HG03159 (cell line): ENCODE measurements around the gene LARP4.
"Not testable (repeated sequence)": the region's sequence is repeated elsewhere in the genome, so short reads cannot be mapped to it uniquely, and the experiment has no call there.

Experiments used
- ATAC-seq: cut with Tn5 transposase; IDR thresholded peaks from one replicate; pipeline ENCODE4 v1.9.1; 2021; ENCODE audit warnings: mild to moderate bottlenecking, moderate library complexity; ENCODE audit not compliant: unreplicated experiment

LARP4 gene

DNA sequence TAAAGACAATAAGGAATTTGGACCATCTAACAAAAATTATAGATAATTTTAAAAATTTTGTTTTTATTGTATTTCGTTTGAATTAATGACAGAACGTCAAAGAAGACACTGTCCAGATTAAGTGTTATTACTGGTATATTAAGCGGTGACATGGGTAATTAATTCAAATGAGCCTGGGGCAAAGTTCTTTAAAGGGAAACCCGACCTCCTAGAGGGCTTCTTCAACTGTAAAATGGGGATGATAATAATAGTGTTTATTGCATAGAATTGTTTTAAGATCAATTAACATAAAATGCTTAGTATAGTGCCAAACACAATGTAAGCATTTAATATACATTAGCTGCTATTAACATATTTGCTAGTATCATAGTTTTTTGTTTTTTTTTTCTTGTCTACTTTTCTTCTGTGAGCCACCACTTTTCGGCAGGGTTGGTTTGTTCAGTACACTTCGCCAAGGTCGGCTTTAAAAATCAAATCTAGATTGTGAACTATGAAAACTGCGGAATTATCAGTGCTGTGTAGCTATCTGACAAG, 514 bp upstream of the LARP4 start:
- no peak for ATAC-seq

DNA sequence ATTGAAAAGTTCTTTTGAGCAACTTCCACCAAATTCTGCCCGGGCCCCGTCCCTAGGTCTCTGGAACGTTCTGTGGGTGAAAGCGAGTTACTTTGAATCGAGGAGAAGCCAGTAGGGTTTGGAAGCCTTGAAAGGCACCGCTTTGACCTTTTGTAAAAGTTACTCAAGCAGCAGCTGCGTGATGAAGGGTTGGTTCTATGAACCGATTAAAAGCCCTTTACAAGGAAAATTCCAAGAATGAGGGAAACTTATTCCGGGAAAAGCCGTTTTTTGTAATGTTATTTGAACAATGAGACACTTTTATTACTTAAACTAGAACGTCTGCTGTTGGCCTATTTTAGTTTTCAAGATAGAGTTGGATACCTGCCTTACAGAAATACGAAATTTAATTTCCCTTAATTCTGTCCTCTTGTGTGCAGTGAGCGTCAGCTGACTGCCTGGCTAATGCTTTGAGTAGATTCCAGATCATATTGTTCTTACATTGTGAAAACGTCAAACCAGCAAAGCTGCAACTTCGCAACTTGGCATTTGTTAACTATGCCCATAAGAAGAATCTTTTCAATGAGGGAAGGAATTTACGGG, 906 bp downstream of the LARP4 start:
- no peak for ATAC-seq

DNA sequence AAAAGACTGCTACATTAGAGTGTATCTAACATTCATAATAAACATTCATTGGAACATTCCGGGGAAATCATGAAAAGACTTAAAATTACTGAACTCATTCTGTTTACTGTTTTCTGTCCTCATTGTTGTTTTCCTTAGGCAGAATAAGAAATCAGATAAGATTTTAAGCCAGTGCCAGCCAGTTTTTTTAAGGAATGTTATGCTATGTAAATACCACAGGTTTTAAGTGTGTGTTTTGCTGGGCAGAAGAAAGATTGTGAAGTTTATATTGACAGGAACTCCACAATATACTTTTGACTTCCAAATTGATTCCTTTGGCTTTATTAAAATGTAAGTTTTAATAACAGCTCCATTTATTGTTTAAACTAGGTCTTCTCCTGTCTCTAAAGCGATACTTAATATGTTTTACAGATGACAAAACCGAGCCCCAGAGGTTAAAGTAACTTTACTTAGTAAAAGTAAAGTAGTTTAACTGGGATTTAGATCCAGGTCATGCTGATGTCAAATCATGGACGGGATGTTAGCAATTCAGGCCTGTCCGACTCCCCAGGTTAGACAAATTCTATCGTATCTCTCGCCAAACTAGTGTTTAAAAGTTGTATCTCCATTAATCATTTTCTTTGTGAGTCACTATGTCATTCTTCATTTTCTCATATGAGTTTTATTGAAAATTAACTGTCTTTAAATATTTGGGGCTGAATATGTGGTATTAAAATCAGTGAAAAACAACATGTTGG, 1.7 kb downstream of the LARP4 start:
- ATAC-seq = no peak

DNA sequence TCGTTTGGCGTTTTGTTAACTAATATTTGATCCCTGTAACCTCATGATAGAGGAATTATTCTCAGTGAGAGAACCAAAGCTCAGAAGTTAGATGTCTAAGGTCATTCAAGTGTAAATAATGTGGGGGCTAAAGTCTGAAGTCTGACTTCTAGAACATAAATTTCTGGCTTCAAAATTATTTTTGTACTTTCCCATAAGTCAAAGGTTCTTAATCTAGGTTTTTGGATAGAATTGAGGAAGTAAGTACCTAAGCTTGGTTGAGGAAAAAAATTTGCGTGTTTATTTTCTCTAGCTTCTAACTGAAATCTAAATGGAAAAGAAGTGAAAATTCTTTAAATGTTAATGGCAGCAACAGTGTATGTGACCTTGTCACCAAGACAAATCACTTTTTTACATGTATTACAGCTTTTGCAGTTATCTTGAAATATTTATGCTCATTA, 2.3 kb downstream of the LARP4 start:
- ATAC-seq = no peak

DNA sequence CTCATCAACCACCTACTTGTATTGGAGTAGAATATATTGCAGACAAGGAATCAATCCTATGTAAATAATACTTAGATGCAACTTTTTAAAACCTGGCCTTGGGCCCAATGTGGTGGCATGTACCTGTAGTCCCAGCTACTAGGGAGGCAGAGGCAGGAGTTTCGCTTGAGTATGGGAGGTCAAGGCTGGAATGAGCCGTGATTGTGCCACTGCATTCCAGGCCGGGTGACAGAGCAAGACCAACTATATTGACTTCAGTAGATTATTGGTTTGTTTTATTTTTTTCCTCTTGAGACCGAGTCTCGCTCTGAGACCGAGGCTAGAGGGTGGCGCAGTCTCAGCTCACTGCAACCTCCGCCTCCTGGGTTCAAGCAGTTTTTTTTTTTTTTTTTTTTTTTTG, 3.6 kb downstream of the LARP4 start:
- no peak for ATAC-seq

DNA sequence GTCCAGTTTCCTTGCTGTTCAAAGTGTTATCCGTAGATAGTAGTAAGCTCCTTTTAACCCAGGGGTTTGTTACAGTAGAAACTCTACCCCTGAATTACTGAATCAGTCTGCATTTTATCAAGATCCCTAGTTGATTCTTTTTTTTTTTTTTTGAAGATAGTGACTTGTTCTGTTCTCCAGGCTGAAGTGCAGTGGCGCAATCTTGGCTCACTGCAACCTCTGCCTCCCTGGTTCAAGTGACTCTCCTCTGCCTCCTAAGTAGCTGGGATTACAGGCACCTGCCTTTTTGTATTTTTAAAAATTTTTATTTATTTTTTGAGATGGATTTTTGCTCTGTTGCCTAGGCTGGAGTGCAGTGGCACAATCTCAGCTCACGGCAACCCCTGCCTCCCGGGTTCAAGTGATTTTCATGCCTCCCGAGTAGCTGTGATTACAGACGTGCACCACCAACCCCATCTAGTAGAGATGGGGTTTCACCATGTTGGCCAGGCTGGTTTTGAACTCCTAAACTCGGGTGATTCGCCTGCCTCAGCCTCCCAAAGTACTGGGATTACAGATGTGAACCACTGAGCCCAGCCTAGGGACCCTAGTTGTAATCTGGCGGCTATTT, 10.5 kb downstream of the LARP4 start:
- no peak for ATAC-seq

DNA sequence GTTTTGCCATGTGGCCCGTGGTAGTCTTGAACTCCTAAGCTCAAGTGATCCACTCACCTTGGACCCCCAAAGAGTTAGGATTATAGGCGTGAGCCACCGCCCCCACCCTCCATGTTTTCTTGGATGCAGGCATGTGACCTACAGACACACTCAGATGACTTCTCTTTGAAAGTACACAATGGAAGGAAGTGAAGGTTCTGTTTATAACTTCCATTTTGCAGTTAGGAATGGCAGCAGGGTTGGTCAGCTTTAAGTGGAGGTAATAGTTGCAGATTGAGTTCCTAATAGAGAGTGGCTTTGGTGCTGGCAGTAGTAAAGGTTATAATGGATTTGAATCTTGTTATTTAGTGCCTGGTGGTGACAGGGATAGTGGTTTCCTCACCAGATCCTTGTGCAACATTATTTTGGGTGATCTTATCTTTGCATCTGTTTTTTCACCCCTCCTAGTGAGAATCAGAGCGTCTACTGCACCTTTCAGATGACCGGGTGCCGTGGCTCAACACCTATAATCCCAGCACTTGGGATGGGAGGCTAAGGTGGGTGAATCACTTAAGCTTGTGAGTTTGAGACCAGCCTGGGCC, 15.3 kb downstream of the LARP4 start:
- ATAC-seq = no peak

DNA sequence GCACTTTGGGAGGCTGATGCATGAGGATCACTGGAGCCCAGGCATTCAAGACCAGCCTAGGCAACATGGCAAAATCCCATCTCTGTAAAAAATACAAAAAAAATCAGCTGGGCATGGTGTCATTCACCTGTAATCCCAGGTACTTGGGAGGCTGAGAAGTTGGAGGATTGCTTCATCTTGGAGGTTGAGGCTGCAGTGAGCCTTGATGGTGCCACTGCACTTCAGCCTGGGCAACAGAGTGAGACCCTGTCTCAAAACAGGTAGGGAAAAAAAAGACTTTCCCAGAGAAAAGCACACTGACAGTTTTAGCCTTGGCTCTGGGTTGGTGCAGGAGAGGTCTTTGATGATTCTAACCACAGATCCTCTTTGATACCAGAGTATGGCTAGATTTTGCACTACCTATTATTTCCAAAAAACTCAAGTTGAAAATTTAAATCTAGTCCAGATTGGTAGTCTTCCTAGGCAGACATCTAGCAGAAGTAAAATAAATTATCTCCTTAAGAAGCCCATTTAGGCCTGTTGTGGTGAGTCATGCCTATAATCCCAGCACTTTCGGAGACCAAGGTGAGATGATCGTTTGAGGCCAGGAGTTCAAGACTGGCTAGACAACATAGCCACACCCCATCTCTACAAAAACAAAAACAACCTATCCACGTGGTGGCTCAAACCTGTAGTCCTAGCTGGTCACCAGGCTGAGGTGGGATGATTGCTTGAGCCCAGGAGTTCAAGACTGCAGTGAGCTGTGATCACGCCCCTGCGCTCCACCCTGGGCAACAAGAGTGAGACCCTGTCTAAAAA, 18.6 kb downstream of the LARP4 start:
- ATAC-seq = no peak

DNA sequence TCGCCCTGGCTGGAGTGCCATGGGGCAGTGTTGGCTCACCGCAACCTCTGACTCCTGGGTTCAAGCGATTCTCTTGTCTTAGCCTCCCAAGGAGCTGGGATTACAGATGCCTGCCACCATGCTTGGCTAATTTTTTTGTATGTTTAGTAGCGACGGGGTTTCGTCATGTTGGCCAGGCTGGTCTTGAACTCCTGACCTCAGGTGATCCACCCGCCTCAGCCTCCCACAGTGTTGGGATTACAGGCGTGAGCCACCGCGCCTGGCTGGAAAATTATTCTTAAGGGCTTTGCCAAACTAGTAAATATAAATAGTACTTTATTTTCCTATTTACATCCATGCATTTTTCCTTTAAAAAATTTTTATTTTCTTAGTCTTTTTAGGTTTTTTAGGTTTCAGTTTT, 22.2 kb downstream of the LARP4 start:
- not testable (repeated sequence) for ATAC-seq

DNA sequence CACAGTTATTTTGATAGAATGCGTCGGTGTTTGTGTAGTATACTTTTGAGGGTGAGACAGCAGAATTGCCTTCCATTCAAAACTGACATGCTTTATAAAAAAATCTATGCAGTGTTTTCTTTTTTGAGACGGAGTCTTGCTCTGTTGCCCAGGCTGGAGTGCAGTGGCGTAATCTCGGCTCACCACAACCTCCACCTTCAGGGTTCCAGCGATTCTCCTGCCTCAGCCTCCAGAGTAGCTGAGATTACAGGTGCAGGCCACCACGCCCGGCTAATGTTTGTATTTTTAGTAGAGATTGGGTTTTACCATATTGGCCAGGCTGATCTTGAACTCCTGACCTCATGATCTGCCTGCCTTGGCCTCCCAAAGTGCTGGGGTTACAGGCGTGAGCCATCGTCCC, 22.7 kb downstream of the LARP4 start:
- not testable (repeated sequence) for ATAC-seq

DNA sequence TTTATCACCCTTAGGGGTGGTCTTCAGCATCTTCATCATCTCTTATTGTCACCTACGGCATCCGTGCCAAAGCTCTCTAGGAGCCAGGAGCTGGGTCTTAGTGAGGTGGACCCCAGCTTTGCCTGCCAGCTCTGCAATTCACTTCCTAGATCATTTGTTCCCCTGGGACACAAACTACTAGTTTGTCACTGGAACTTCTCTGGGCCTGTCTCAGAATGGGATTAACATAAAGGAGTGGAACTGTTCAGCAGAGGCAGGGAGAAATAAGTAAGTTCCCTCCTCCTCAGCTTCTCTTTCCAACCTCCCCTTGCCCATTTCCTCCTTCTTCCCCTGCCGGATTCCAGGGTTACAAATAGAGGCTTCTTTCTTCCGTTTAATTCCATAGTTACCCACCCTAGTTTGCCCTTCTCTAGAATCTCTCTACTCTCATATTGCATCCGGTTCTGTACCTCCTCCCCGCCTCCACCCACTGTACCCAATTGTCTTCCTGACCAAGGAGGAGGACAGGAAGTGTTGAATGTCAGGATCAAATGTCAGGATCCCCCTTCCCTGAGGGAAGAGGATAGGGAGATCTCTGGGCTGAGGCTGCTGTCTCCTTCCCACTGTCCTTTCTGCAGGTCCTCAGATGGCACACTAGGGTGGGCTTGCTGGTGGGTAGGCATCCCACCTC, 25.0 kb downstream of the LARP4 start:
- no peak for ATAC-seq

DNA sequence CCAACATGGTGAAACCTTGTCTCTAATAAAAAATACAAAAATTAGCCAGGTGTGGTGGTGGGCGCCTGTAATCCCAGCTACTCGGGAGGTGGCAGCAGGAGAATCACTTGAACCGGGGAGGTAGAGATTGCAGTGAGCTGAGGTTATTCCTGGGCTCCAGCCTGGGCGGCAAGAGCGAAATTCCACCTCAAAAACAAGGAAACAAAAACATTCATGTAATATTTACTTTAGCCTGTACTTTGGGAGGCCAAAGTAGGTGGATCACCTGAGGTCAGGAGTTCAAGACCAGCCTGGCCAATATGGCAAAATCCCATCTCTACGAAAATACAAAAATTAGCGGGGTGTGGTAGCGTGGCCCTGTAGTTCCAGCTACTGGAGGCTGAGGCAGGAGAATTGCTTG, 31.0 kb downstream of the LARP4 start:
- ATAC-seq = not testable (repeated sequence)

DNA sequence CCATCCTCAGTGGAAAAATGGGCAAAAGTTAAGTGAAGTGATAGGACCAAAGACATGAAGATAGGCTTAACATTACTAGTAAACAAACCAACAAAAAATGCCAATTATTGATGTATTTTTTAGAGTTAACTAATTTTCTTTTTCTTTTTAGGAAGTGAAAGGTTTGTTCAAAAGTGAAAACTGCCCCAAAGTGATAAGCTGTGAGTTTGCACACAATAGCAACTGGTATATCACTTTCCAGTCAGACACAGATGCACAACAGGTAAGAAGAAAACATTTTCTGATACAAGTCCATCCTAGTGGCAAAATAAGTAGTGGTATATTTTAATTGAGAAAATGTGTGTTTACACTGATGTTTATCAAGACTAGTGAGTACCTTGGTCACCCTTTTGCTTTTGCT, 39.6 kb downstream of the LARP4 start:
- ATAC-seq = no peak

DNA sequence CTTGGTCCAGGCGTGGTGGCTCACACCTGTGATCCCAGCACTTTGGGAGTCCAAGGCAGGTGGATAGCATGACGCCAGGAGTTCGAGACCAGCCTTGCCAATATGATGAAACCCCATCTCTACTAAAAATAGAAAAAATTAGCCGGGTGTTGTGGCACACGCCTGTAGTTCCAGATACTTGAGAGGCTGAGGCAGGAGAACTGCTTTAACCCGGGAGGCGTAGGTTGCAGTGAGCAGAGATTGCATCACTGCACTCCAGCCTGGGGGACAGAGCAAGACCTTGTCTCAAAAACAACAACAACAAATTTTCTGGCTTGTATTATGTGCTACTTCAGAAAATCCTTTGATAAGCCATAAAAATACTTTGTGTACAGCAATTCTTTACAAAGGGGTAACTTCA, 41.1 kb downstream of the LARP4 start:
- ATAC-seq = no peak

DNA sequence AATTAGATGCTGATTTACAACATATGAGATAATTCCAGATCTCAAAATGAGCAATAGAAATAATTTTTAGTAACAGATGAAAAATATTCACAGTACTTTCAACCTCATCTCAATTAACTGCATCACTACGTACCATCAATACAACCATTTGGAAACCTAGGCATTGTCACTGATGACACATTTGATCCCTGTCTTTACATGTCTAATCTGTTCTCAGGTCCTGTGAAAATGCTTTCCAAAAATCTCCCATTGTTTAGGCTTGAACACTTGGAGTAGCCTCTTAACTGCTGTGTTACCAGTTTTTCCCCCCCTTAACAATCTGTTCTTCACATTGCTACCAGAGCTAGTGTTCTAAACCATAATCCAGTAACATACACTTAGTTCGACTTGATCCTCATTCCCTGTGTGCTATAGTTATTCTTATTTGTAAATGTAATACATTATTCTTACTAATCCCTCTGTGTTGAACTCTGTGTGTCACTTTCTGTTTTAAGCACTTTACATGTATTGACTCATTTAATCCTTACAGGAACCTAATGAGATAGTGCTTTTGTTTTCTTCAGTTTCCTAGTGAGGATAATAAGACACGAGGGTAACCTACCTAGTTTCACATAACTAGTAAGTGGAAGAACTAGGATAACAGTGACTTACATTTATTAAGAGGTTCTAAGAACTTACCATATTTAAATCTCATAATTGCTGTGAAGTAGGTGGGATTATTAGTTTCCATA, 41.7 kb downstream of the LARP4 start:
- ATAC-seq = no peak

DNA sequence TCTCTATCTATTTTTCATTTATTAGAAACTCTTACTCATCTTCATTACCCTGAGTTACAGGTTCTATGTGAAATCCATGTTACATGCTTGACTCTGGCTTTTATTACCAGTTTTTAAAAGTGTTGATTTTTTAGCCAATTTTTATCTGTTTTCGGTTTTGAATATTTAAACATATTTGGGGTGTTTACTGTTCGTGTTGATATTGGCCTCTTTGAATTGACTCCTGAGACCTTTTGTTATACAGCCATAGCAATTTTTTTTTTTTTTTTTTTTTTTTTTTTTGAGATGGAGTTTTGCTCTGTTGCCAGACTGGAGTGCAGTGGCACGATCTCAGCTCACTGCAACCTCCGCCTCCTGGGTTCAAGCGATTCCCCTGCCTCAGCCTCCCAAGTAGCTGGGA, 49.0 kb downstream of the LARP4 start:
- not testable (repeated sequence) for ATAC-seq

DNA sequence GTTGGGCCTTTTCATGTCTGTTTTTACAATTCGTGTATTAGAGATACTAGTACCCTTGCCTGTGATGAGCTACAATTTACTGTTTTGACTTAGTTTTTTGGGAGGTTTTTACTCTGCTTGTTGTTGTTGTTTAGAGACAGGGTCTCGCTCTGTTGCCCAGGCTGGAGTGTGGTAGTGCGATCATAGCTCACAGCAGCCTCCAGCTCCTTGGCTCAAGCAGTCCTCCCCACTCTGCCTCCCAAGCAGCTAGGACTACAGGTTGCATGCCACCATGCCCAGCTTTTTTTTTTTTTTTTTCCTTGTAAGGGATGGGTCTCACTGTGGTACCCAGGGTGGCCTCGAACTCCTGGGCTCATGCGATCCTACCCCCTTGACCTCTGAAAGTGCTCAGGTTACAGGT, 52.1 kb downstream of the LARP4 start:
- no peak for ATAC-seq

DNA sequence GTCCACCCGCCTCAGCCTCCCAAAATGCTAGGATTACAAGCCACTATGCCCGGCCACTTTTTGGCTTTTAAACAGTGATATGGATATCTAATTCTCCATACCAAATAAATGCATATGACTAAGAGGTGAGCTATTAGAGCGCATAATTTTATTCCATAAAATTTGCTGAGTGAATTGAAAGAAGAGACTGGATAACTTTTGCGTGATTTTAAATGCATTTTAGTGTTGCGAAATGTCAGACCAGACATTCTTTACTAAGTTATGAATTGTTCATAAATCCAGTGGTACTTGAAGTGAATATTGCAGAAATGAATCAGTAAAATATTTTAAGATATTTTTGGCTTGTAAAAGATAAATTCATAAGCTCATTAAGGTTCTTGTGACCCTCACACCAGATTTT, 53.2 kb downstream of the LARP4 start:
- no peak for ATAC-seq

DNA sequence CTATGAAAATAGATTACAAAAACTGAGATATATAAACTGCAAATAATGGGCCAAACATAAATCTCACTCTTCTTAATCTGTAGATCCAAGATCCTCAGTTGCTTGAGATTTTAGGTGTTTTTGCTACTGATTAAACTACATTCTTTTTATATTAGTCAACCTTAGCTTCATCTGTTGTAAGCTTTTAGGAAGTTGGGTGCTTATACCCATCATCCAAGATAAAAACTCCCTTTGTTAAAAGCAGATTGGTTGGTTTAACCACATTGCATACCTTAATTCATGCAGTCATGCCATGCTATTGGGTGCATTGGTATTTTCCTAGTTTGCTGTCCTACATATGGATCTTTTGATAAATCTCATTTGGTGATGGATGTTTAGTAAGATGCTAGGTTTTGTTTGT, 57.9 kb downstream of the LARP4 start:
- ATAC-seq = no peak

DNA sequence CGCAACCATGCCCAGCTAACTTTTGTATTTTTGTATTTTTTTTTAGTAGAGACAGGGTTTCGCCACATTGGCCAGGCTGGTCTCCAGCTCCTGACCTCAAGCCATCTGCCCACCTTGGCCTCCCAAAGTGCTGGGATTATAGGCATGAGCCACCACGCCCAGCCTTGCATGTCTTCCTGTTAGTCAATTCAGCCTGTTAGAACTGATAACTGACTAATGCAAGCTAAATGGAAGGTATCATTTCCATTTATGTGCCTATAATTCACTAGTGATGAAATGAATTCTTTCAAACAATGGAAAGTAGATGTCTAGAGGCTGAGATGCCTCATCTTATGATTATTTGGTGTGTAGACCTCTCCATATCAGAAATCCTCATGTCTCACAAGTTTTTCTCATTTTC, 66.8 kb downstream of the LARP4 start:
- ATAC-seq = no peak
